Vagina (tissue), 2 donors: Measurements from ENCODE around the gene LAYN. TPM values are rescaled to one million over a fixed set of nuclear protein-coding genes. Genes with fewer than 3 reads are reported as not detected.

ENCODE experiments used
- DNase-seq, 2 donors: peaks; one replicate each; pipeline ENCODE4 v3.0.0-alpha.2; 2017; ENCODE audit errors: extremely low spot score in 2 of 2
- H3K27ac ChIP-seq: fragments of 200-600 bp; sonication (generic); one replicate; pipeline ENCODE4 v1.5.1; 2019
- H3K27me3 ChIP-seq: fragments of 200-600 bp; sonication (generic); one replicate; pipeline ENCODE4 v1.5.1; 2019
- H3K36me3 ChIP-seq, 2 donors: fragments of 200-600 bp; sonication (generic); one replicate each; pipeline ENCODE4 v1.5.1; 2017 to 2019
- H3K4me1 ChIP-seq: fragments of 200-600 bp; sonication (generic); one replicate; pipeline ENCODE4 v1.5.1; 2019
- H3K4me3 ChIP-seq, 2 donors: fragments of 200-600 bp; sonication (generic); 1 replicate in 1 of 2; 2 replicates in 1 of 2; pipeline ENCODE4 v1.5.1; 2016 to 2019
- H3K9me3 ChIP-seq: fragments of 200-600 bp; sonication (generic); one replicate; pipeline ENCODE4 v1.5.1; 2019
- CTCF ChIP-seq, 3 experiments: fragments of 450-650 bp in 2 of 3; fragments of 200-600 bp in 1 of 3; sonication (generic) in 1 of 3; IDR thresholded peaks; one replicate each; pipeline ENCODE4 v1.5.1; 2017 to 2019; ENCODE audit warnings: antibody characterized with exemption in 3 of 3, mild to moderate bottlenecking in 2 of 3, moderate library complexity in 2 of 3
- POLR2A ChIP-seq, 2 donors: fragments of 450-650 bp; IDR thresholded peaks; one replicate each; pipeline ENCODE4 v1.6.1; 2017; ENCODE audit warnings: antibody characterized with exemption in 2 of 2, mild to moderate bottlenecking in 2 of 2, moderate library complexity in 2 of 2
- POLR2AphosphoS5 ChIP-seq, 2 donors: sonication (generic); formaldehyde crosslinking; IDR thresholded peaks; one replicate each; pipeline ENCODE4 v1.9.0; 2017; ENCODE audit warnings: antibody characterized with exemption in 2 of 2, mild to moderate bottlenecking in 2 of 2, low read depth in 1 of 2; ENCODE audit not compliant: insufficient read depth in 1 of 2
- intact Hi-C: fragments of 100-400 bp; cut with DNase I; formaldehyde crosslinking; loops from one replicate; pipeline ENCODE4 v1.15.1; 2023
- total RNA-seq: library from RNA; depleted of rRNA; stranded (reverse); fragments of >200 nt; gene quantifications from one replicate; pipeline ENCODE4 v1.2.3, GENCODE V29; 2016

The LAYN gene
- total RNA-seq, 1 donor from 2014 or later, result 22.3 TPM

GRCh38 chr11:111589114-111589513, 48.6 kb downstream of the LAYN start:
- Histone ChIP-seq H3K9me3 (no peaks in the 10 kb centered on the region), H3K4me1 (no peaks in the 10 kb centered on the region), H3K27ac (no peak overlapping the region), H3K36me3 (no peaks in the 10 kb centered on the region), H3K27me3 (no peaks in the 10 kb centered on the region), H3K4me3 (no peak overlapping the region)
- TF ChIP-seq POLR2A (IDR thresholded peaks at IDR 0.05) (no peak), CTCF (IDR thresholded peaks at IDR 0.05) (no peak), POLR2AphosphoS5 (IDR thresholded peaks at IDR 0.05; ENCODE audit: insufficient read depth in 1 of 2, low read depth in 1 of 2) (no peak)
- intact Hi-C loops, result no loop called here
- no peak for DNase-seq

- H3K36me3 ChIP-seq, result no peaks in the 10 kb centered on the region
- no peak for DNase-seq
- no peak overlapping the region for H3K27ac ChIP-seq
- TF ChIP-seq POLR2AphosphoS5 (IDR thresholded peaks at IDR 0.05; ENCODE audit: insufficient read depth in 1 of 2, low read depth in 1 of 2) (no peak), CTCF (IDR thresholded peaks at IDR 0.05) (no peak), POLR2A (IDR thresholded peaks at IDR 0.05) (no peak)
- intact Hi-C loops, result no loop called here
- H3K9me3 ChIP-seq, result no peaks in the 10 kb centered on the region
- H3K4me3 ChIP-seq, result no peak overlapping the region
- no peaks in the 10 kb centered on the region for H3K27me3 ChIP-seq
- H3K4me1 ChIP-seq, result no peaks in the 10 kb centered on the region
Measured at GRCh38 chr11:111589886-111590499, 49.5 kb downstream of the LAYN start.

GRCh38 chr11:111591187-111591960, 50.9 kb downstream of the LAYN start:
- no peak overlapping the region for H3K27ac ChIP-seq
- intact Hi-C loops, result no loop called here

GRCh38 chr11:111592491-111592890, 52.0 kb downstream of the LAYN start:
- no peaks in the 10 kb centered on the region for H3K27me3 ChIP-seq
- no peaks in the 10 kb centered on the region for H3K4me1 ChIP-seq
- DNase-seq, result no peak
- no peak overlapping the region for H3K27ac ChIP-seq
- H3K9me3 ChIP-seq, result no peaks in the 10 kb centered on the region
- TF ChIP-seq CTCF (IDR thresholded peaks at IDR 0.05) (no peak), POLR2AphosphoS5 (IDR thresholded peaks at IDR 0.05; ENCODE audit: insufficient read depth in 1 of 2, low read depth in 1 of 2) (no peak), POLR2A (IDR thresholded peaks at IDR 0.05) (no peak)
- H3K4me3 ChIP-seq, result no peak overlapping the region
- intact Hi-C loops, result no loop called here
- no peaks in the 10 kb centered on the region for H3K36me3 ChIP-seq

More at GRCh38 chr11:111591187-111591960, 50.9 kb downstream of the LAYN start:
- H3K27me3 ChIP-seq, result no peaks in the 10 kb centered on the region
- no peaks in the 10 kb centered on the region for H3K9me3 ChIP-seq
- TF ChIP-seq POLR2AphosphoS5 (IDR thresholded peaks at IDR 0.05; ENCODE audit: insufficient read depth in 1 of 2, low read depth in 1 of 2), result no peak
- TF ChIP-seq CTCF (IDR thresholded peaks at IDR 0.05), result no peak
- TF ChIP-seq POLR2A (IDR thresholded peaks at IDR 0.05), result no peak
- no peak overlapping the region for H3K4me3 ChIP-seq
- no peaks in the 10 kb centered on the region for H3K4me1 ChIP-seq
- H3K36me3 ChIP-seq, result no peaks in the 10 kb centered on the region
- DNase-seq, result no peak

- TF ChIP-seq POLR2A (IDR thresholded peaks at IDR 0.05), result no peak
- no peak for TF ChIP-seq CTCF (IDR thresholded peaks at IDR 0.05)
- no peak for TF ChIP-seq POLR2AphosphoS5 (IDR thresholded peaks at IDR 0.05; ENCODE audit: insufficient read depth in 1 of 2, low read depth in 1 of 2)
- H3K9me3 ChIP-seq, result no peaks in the 10 kb centered on the region
- no peak overlapping the region for H3K4me3 ChIP-seq
- H3K27me3 ChIP-seq, result no peaks in the 10 kb centered on the region
- intact Hi-C loops, result loop anchor here (2.0 kb wide), 1 partner anchor 180 kb away; no protein-coding TSS in a partner anchor
- H3K4me1 ChIP-seq, result peaks cover 4% of the 10 kb centered on the region
- DNase-seq, result no peak
- no peaks in the 10 kb centered on the region for H3K36me3 ChIP-seq
- H3K27ac ChIP-seq, result no peak overlapping the region
Measured at GRCh38 chr11:111596319-111596718, 55.8 kb downstream of the LAYN start.
